Measurements from ENCODE around the gene TAF6L. TPM values are rescaled to one million over a fixed set of nuclear protein-coding genes. Genes with fewer than 3 reads are reported as not detected.

TAF6L gene
- total RNA-seq, 1 experiment from 2014 or later = 42.1 TPM

DNA sequence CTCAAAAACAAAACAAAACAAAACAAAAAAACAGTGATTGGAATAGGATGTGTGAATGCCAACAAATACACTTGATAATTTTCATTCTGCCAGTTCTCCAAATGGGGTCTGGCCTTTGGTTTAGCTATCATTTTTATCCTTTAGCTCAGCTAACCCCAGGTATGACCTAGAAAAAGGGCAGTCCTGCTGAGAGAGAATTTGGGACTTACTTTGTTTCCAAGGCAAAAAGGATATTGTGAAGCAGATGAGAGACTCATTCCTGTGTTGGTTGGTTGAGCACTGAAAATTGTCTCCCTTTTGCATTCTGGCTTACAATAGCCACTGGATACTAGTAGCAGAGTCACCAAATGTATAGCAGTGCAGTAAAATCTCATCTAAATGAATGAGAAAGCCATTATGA lies 34.0 kb upstream of the TAF6L start:
- CTCF ChIA-PET = interaction anchor here (1.1 to 1.3 kb wide), 4 partner anchors 10 to 49 kb away, joined by 3 to 5 read pairs (median 4); partner anchors contain the start of genes HNRNPUL2, TAF6L and ZBTB3
- H3K36me3 Mint-ChIP-seq = peaks cover 37% of the 10 kb centered on the region
- no peaks in the 10 kb centered on the region for H3K9me3 Mint-ChIP-seq
- TF ChIP-seq ELF4 (CRISPR knock-in tag; IDR thresholded peaks at IDR 0.05; ENCODE audit: low read depth) (no peak), ETV6 (CRISPR knock-in tag; IDR thresholded peaks at IDR 0.05) (no peak), NFE2L1 (CRISPR knock-in tag; IDR thresholded peaks at IDR 0.05) (no peak), ZNF532 (CRISPR knock-in tag; IDR thresholded peaks at IDR 0.05; ENCODE audit: borderline replicate concordance) (no peak), FOXK1 (CRISPR knock-in tag; IDR thresholded peaks at IDR 0.05) (no peak), ARID4B (CRISPR knock-in tag; IDR thresholded peaks at IDR 0.05; ENCODE audit: borderline replicate concordance) (no peak), CREB1 (CRISPR knock-in tag; IDR thresholded peaks at IDR 0.05) (no peak), ESRRA (CRISPR knock-in tag; IDR thresholded peaks at IDR 0.05; ENCODE audit: borderline replicate concordance) (no peak), NR1H2 (CRISPR knock-in tag; IDR thresholded peaks at IDR 0.05) (no peak), AFF4 (CRISPR knock-in tag; IDR thresholded peaks at IDR 0.05; ENCODE audit: borderline replicate concordance) (no peak)
- TF ChIP-seq, protein P1, sequence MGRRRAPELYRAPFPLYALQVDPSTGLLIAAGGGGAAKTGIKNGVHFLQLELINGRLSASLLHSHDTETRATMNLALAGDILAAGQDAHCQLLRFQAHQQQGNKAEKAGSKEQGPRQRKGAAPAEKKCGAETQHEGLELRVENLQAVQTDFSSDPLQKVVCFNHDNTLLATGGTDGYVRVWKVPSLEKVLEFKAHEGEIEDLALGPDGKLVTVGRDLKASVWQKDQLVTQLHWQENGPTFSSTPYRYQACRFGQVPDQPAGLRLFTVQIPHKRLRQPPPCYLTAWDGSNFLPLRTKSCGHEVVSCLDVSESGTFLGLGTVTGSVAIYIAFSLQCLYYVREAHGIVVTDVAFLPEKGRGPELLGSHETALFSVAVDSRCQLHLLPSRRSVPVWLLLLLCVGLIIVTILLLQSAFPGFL (CRISPR knock-in tag; IDR thresholded peaks at IDR 0.05; ENCODE audit: borderline replicate concordance) = no peak
- H3K27me3 Mint-ChIP-seq (ENCODE audit: low read depth) = no peaks in the 10 kb centered on the region
- H3K27ac Mint-ChIP-seq = no peak overlapping the region
- ATAC-seq (no peak), DNase-seq (ENCODE audit: low spot score) (no peak)
- POLR2A ChIA-PET = interaction anchor here (0.6 kb wide), 1 partner anchor 1137 kb away, joined by 3 read pairs; no protein-coding TSS in a partner anchor
- H3K4me1 Mint-ChIP-seq = no peaks in the 10 kb centered on the region
- H3K4me3 Mint-ChIP-seq = no peak overlapping the region

Data from WTC11 (cell line).